ENCODE measurements around the gene ALAS1.
"Not testable (repeated sequence)": the region's sequence is repeated elsewhere in the genome, so short reads cannot be mapped to it uniquely, and the experiment has no call there.

The ALAS1 gene

GRCh38 chr3:52177701-52178042, 20.3 kb upstream of the ALAS1 start:
- DNase-seq, result no peak

- not testable (repeated sequence) for DNase-seq
These were observed 19.8 kb upstream of the ALAS1 start for GRCh38 chr3:52178126-52178525.

GRCh38 chr3:52178537-52178936, 19.4 kb upstream of the ALAS1 start:
- DNase-seq, result no peak

- no peak for DNase-seq
These were observed 16.4 kb upstream of the ALAS1 start for GRCh38 chr3:52181543-52181942.

GRCh38 chr3:52182196-52182595, 15.8 kb upstream of the ALAS1 start:
- DNase-seq, result no peak

- no peak for DNase-seq
These were observed 15.3 kb upstream of the ALAS1 start for GRCh38 chr3:52182691-52183090.

- DNase-seq, result no peak
These were observed 14.0 kb upstream of the ALAS1 start for GRCh38 chr3:52183786-52184445.

- no peak for DNase-seq
These were observed 13.3 kb upstream of the ALAS1 start for GRCh38 chr3:52184690-52185089.

GRCh38 chr3:52185311-52185710, 12.6 kb upstream of the ALAS1 start:
- DNase-seq, result no peak

GRCh38 chr3:52185837-52186236, 12.1 kb upstream of the ALAS1 start:
- DNase-seq, result no peak

- no peak for DNase-seq
These were observed 11.2 kb upstream of the ALAS1 start for GRCh38 chr3:52186729-52187128.

- no peak for DNase-seq
These were observed 9.4 kb upstream of the ALAS1 start for GRCh38 chr3:52188556-52188955.

- no peak for DNase-seq
These were observed 7.5 kb upstream of the ALAS1 start for GRCh38 chr3:52190294-52191074.

GRCh38 chr3:52191663-52192062, 6.3 kb upstream of the ALAS1 start:
- no peak for DNase-seq

- no peak for DNase-seq
These were observed 4.9 kb upstream of the ALAS1 start for GRCh38 chr3:52193065-52193464.

GRCh38 chr3:52194485-52195290, 3.3 kb upstream of the ALAS1 start:
- no peak for DNase-seq

- DNase-seq, result no peak
These were observed 2.7 kb upstream of the ALAS1 start for GRCh38 chr3:52195291-52195597.

GRCh38 chr3:52195823-52196331, 2.1 kb upstream of the ALAS1 start:
- DNase-seq, result no peak

GRCh38 chr3:52196977-52197376, 983 bp upstream of the ALAS1 start:
- no peak for DNase-seq

GRCh38 chr3:52197499-52197841, 490 bp upstream of the ALAS1 start:
- DNase-seq, result no peak

- DNase-seq, result no peak
These were observed 966 bp downstream of the ALAS1 start for GRCh38 chr3:52198643-52199608.

GRCh38 chr3:52200981-52201679, 3.2 kb downstream of the ALAS1 start:
- DNase-seq, result no peak

All from cortex of kidney (tissue), 1 donor.